Suppressor macrophage treated with lipopolysaccharide for 4 hours (primary cell): Measurements from ENCODE around the gene ENTHD1.

Experiments
- DNase-seq: peaks from one replicate; pipeline ENCODE4 v3.0.0-alpha.2; 2020

The ENTHD1 gene

DNA sequence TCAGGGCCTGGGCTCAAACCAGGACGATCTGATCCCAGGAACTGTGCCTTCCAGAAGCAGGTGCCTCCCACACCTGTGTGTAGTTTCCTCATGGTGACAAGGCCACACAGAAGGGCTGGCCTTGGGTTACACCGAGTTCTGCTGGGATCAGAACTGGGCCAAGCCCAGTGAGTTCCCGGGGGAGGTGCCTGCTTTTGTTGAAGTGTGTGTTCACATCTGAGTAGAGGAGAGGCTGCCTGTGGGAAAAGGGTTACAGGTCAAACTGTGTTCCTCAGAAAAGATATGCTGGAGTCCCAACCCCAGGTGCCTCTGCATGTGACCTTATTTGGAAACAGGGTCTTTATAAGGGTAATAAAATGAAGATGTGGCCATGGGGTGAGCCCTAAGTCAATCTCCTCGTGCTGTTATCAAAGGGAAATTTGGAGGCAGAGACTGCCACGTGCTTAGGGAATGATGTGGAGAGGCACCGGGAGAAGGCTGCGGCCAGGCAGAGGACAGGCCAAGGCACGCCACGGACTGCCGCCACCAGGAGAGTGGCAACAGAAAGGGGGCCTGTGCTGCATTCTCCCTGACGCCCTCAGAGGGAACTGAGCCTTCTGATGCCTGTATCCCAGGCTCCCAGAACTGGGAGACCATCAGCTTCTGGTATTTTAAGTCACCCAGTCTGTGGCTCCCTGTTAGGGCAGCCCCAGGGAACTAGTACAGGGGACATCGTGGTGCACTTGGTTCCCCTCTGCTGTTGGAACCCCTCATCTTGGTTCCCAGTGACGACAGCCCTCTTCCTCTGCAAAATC lies 164.2 kb downstream of the ENTHD1 start:
- no peak for DNase-seq

DNA sequence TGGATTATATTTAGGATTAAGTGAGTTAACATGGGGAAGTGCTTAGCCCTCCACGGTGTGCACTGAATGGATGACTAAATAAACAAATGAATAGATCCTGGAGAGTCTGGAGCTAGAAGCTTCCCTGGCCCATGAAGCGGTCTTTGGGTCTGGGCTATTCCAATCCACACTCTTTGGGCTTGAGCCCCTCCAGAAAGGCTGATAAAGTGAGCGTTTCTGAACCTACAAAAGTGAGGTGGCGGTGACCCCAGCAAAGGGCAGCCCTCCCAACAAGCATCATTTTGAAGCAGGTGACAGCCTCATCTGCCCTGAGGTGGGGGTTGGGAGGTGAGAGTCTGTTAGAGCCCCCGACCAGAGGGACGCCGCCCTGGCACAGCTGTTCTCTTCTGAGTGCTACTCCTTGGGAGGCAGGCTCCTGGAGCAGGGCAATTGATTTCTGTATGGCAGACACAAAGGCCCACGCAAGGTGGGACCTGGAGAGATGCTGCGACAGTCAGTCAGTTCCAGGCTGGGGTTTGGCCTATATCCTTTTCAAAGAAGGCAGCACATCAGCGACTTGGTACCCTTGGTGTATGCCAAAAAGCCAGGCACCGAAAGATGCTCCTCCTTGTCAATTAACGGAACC lies 165.2 kb downstream of the ENTHD1 start:
- no peak for DNase-seq

- no peak for DNase-seq
Measured at GRCh38 chr22:39727541-39727940, 166.0 kb downstream of the ENTHD1 start.

GRCh38 chr22:39725351-39726035 lies 168.1 kb downstream of the ENTHD1 start:
- DNase-seq = no peak

- DNase-seq = no peak
Measured at GRCh38 chr22:39724857-39725256, 168.7 kb downstream of the ENTHD1 start.

- no peak for DNase-seq
Measured at GRCh38 chr22:39724390-39724789, 169.2 kb downstream of the ENTHD1 start.

GRCh38 chr22:39723899-39724351 lies 169.6 kb downstream of the ENTHD1 start:
- DNase-seq = no peak

GRCh38 chr22:39723463-39723862 lies 170.1 kb downstream of the ENTHD1 start:
- no peak for DNase-seq

DNA sequence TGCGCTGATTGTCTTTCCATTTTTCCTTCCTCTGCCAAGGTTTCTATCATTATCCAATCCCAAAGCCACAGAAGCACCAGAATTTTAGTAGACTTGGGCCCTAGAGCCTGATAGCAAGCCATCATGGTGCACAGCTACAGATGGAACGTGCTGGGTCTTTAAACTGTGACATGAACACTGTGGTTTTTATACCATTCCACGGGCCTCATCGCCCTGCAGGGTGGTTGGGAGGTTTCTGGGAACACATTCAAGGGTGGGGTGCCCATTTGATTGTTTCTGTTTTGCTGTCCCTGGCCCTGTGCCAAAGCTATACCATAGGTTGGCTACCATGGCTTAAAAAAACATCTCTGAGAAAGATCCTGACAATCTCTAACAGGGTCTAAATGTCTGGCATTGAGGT lies 171.1 kb downstream of the ENTHD1 start:
- DNase-seq = no peak

GRCh38 chr22:39722032-39722325 lies 171.6 kb downstream of the ENTHD1 start:
- DNase-seq = no peak

DNA sequence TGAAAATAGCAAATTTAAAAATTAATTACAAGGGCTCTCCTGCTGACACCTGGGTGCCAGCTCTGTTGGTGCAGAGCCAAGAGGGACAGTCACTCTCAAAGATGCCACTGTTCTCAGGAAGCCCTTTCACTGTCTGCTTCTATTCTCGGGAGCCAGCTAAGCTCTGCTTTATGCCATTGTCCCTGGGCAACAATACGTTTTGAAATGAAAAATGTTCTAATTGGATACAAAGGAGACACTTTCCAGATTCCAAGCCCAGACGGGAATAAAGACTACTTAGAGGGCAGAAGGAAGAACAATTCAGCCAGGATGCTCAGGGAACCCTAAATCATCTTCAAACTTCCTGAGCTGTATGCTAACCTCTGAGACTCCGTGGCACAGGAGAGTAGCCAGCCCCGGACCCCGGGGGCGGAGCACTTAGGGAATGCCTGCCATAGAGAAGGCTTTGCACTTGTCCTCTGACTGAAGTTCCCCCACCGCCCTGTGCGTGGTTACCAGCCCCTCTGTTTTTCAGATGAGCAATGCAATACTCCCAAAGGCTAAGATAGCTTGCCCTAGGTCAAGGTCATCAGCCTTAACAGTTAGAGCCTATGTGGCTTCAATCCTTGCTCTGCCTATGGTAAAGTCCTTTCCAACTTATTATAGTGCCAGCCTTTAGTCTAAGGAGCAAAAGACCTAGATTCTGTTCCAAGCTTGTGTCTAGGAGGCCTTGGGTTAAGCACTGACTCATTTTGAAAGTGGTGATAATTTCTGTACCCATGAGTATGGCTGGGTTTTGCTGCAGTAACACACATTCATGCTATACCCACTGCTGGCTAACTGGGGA lies 172.1 kb downstream of the ENTHD1 start:
- no peak for DNase-seq

GRCh38 chr22:39719559-39720450 lies 173.8 kb downstream of the ENTHD1 start:
- no peak for DNase-seq

- no peak for DNase-seq
Measured at GRCh38 chr22:39718921-39719475, 174.6 kb downstream of the ENTHD1 start.

DNA sequence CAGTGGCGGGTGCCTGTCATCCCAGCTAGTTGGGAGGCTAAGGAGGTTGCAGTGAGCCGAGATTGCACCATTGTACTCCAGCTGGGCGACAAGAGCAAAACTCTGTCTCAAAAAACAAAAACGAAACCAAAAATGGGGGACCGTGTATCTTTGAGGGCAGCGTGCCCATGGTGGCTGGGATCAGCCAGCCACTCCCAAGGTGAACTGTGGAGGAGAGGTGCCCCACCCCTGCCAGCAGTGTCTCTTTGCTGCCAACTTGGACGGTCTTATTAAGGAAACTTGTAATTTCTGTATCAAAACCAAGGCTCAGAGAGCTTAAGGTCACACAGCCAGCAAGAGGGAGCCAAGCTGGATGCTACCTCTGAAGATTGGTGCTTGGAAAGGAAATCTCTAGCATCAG lies 175.4 kb downstream of the ENTHD1 start:
- DNase-seq = no peak

- DNase-seq = no peak
Measured at GRCh38 chr22:39717099-39717498, 176.5 kb downstream of the ENTHD1 start.

DNA sequence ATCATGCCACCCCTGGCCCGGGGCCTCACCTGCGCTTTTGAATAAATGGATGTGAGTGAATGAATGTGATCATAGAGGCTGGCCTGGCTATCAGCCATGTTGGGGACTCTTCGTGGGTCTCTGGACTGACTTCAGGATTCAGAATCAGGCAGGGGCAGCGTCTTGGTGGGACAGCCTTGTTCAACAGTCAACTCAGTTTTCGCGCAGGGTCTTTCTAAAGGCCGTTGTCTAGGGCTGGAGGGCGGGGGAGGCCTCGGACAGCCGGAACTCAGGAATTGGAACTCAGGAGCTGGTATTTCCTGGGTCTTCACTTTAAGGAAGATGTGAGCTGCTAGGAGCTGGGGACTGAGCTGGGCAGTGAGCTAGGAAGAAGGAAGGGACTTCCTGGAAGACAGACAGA lies 177.0 kb downstream of the ENTHD1 start:
- DNase-seq = no peak

DNA sequence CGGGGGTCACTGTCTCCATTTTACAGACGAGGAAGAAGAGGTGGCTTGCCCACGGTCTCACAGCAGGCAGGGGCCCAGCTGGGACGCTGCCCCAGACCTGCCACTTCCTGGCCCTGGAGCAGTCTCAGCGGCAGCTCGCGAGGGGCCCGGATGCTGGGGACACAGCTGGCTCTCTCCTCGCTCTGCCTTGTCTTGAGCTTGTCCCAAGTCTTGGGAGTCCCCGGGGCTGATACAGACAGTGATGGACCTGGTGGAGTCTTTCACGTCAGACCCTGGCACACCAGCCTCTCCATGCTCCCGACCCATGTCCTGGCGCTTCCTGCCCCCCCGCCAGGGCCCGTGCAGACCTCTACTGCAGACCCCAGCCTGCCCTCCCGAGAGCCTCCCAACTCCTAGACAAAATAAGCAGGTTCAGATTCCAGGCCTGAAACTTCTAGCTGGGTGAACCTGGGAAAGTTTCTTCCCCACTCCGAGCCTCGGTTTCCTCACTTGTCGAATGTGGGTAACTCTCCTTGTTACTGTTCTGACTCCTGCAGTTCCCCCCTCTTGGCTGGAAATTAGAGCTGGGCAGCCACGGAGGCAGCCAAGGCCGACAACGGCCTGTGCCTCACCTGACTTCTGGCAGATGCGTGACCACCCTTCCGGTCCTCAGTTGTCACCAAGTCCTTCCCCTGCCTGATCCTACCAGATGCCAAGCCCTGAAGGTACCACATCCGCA lies 177.6 kb downstream of the ENTHD1 start:
- DNase-seq = no peak

DNA sequence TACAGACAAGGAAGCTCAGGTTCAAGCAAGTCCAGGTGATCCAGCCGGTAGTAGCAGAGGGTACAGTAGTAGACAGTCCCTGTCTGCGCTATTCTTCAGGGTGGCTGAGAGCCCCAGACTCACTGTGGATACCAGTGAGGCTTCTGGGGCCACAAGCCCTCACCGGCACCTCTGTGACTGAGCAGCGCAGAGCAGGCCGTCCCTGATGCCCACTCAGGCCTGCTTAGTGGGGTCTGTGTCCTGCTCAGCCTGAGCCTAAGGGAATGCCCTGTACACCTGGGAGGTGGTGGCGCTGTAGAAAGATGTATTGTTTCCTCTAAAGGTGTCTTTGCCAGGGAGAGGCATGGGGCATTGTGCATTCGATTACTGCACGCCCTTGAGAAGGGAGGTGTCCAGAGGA lies 179.2 kb downstream of the ENTHD1 start:
- no peak for DNase-seq

DNA sequence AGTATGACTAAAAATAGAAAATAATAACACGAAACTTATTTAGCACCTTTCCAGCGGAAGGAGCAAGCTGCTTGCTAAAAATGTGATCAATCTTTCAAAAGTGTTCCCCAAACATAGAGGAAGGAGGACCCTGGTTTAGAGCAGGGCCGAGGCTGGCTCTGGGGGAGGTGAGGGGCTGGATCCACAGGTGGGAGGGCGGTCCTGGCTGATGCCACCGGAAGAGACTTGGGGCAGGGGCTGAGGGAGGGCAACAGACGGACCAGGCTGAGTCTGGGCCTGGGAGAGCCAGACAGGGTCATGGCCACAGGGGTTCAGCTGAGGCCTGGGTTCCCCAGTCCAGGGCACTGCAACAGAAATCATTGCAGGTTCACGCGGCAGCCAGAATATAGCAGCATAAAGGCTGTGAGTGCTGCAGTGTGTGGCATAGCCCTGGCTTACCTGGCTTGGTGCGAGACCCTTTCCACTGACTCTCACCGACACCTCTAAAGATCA lies 179.7 kb downstream of the ENTHD1 start:
- no peak for DNase-seq

DNA sequence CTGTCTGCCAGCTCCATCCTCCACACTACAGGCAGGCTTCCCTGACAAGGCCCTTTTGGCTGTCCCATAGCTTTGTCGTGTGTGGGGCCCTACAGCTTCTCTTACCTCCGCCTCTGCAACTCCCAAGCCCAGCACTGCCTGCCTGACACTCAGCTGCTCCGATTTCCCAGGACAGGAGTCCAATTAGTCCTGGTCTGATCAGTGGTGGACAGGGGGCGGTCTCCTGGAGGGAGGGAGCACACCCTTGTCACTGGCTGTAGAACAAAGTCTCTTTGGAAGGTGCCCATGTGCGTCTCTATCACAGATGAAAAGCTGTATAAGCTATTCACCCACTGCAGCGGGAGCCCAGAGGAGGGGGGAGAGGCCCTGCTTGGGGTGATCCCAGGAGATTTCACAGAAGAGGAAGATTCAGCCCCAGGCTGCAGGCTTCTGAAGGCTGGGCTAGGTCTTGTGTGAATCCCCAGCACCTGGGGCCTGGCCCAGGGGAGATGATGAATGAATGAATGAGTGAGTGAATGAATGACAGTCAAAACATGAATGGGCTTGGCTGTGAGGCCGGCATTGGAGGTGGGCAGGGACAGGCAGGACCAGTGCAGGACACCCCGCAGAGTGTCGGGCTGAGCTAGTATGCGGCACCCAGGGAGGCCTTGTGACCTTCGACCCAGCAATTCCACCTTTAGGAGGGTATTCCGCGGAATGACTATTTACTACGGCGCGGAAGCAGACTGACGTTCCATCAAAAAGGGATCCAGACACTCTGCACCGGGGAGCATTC lies 180.6 kb downstream of the ENTHD1 start:
- DNase-seq = no peak
